NOMO-1 treated with dmso at 0.1 percent for 144 hours (cell line): ENCODE results near the gene NOTUM.
"Not testable (repeated sequence)": the region's sequence is repeated elsewhere in the genome, so short reads cannot be mapped to it uniquely, and the experiment has no call there.

Experiments
- DNase-seq: peaks from one replicate; lab custom pipeline; 2025; ENCODE audit not compliant: unreplicated experiment; lab: John Stamatoyannopoulos, UW

NOTUM gene

DNA sequence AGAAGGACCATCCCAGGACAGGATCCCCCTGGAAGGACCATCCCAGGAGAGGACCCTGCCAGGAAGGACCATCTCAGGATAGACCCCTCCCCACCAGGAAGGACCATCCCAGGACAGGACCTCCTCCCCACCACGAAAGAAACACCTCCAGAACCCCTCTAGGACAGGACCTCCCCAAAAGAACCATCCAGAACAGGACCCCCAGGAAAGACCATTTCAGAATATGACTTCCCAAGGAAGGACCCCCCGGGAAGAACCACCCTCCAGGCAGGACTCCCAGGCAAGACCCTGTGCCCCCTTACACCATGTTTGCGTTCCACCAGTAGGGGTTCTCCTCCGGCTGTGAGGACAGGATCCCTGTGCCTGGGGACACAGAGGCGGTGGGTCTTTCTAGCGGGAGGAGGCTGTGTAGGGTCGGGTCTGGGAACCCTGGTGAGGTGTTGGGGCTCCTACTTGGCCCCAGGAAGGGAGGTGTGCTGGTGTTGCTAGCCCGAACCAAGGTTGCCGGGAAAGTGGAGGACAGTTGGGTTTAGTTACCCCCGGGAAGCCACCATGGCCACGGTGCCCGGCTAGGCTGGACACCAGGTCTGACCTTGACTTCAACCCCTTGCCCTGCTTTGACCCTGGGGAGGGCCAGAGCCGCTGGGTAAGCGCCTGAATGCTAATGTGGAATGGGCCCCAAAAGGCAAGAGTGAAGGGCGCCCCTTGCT, 2.2 kb downstream of the NOTUM start:
- DNase-seq, result no peak

DNA sequence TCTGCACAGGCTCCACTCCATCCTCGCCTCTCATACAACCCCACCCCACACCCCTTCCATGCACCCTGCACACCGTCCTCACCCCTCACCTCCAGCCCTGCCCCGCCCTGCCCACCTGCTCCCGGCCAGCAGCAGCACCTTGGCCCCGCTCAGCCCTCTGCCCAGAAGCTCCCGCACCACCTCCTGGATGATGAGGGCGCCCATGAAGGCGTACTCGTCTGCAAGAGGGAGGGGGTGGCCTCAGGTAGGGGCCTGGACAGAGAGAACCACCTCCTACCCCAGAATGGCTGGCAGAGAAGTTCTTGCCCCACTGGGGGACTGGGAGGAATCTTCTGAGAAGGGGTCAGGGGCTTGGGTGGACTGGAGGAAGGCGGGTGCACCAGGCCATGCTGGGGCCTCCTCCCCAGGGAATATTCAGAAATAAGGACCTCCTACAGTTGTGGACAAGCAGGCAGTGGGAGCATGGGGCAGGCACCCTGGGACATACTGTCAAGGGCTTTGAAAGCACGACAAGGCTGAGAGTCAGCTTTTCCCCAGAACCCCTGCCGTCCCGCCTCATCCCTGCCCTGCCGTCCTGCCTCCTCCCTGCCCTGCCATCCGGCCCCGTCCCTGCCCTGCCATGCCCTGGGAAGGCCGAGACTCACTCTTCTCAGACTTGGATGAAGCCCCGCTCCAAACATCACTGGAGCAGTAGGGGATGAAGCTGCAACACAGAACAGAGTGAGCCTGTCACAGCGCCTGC, 3.1 kb downstream of the NOTUM start:
- no peak for DNase-seq

DNA sequence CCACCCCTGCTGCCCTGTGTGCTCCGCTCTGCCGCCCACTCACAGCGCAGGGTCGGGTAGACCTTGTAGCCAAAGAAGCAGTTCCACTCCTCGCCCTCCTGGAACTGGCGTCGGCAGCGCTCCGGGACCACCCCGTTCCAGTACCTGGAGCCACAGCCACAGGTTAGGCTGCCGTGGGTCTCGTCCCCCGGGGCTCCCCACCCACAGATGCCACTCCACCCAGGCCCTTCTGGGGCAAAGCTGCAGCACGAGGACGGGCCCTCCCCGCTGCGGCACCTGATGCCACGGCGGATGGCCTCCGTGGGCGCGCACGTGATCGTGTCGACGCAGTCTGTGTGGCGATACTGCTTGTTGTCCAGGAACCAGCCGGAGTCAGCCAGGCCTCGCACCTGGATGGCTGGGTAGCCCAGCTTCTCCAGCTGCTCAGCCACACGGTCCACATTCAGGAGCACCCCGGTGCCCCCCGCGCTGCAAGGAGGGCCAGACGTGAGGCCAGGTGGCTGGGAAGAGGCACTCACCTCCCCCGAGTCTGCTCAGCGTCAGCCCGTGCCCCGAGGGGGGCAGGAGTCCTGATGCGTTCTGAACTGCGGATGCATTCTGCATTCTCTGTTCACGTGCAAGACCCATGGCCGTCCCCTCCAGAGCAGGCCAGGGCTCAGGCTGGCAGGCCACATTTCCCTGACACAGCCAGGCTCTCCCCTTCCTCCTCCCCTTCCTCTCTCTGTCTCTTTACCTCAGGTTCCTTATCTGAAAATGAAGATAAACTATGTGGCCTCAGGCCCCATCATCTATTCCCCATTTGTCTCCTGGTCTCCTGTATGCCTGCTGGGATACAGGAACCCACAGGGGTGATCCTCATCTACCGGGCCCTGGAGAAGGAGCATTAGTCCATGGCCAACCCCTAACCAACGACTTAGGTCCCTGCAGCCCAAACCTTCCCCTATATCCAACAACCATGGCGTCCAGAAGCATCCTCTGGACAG, 4.1 kb downstream of the NOTUM start:
- DNase-seq, result no peak

DNA sequence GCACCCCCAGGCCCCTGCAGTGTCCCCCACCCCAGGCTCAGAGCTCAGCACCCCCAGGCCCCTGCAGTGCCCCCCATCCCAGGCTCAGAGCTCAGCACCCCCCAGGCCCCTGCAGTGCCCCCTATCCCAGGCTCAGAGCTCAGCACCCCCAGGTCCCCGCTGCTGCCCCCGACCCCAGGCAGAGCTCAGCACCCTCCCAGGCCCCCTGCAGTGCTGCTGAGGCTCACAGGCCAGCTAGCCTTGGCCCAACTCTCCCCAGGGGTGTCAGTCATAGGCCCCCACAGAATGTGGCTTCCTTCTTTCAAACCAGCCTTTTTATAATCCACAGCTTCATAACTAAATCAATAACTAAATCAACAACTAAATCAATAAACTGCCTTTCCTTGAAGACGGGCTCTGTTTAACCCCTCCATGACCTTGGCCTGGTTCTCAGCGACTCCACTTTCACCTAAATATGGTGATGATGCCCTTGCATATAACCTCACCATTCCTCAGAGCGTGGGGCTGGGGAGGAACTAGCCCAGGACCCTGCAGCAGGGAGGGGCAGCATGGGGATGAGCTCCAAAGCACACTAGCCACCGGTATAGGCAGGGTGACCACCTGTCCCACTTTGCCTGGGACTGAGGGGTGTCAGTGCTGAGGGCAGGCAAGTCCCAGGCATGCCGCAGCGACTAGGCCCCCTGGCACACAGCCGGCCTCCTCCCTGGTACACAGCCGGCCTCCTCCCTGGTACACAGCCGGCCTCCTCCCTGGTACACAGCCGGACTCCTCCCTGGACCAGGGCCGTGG, 5.0 kb downstream of the NOTUM start:
- no peak for DNase-seq

DNA sequence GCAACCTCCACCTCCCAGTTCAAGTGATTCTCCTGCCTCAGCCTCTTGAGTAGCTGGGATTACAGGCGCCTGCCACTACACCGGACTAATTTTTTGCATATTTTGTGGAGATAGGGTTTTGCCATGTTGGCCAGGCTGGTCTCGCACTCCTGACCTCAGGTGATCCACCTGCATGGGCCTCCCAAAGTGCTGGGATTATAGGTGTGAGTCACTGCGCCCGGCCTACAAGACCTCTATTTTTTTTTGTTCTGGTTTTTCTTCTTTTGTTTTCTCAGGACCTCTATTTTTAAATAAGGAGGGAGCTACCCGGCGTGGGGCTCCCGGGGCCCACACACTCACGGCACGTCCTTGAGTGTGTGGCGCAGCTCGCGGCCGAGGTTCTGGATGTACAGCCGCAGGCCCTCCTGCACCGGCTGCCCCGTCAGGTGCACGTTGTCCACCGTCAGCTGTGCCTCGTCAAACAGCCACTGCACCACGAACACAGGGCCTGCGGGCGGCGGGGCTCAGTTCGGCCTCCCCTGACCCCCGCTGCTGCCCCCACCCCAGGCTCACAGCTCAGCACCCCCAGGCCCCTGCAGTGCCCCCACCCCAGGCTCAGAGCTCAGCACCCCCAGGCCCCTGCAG, 5.8 kb downstream of the NOTUM start:
- no peak for DNase-seq

DNA sequence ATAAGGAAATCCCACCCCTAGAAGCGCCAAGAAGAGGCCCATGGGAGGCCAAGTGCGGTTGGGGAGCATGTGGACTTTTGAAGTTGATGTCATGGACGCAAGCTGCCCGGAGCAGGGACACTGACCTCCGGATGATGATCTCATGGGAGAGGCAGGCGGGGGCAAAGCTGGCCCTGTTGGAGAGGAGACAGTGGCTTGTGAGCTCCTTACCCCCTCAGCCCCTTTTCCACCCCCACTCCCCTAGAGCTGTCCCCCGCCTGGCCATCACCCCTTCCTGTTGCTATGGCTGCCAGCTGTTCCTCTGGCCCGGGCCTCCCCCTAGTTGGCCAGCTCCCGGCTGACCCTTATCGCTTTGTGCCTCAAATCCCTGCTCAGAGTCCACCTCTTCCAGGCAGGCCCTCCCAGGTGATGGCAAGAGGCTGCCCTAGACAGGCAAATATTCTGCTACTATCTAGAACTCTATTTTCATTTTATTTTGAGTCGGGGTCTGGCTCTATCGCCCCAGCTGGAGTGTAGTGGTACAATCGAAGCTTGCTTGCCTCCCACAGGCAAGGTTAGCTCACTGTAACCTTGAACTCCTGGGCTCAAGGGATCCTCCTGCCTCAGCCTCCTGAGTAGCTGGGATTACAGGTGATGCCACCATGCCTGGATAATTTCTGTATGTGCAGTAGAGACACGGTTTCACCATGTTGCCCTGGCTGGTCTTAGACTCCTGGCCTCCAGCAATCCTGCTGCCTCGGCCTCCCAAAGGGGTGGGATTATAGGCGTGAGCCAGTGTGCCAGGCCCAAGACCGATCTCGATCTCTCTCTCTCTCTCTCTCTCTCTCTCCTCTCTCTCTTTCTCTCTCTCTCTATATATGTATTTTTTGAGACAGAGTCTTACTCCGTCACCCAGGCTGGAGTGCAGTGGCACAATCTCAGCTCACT, 6.6 kb downstream of the NOTUM start:
- no peak for DNase-seq

DNA sequence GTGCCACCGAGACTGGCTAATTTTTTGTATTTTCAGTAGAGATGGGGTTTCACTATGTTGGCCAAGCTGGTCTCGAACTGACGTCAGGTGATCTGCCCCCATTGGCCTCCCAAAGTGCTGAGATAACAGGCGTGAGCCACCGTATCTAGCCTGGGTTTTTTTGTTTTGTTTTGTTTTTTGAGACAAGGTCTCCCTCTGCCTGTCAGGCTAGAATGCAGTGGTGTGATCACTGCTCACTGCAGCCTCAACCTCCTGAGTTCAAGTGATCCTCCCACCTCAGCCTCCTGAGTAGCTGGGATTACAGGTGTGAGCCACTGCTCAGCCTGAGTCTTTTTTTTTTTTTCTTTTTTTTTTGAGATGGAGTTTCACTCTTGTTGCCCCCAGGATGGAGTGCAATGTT, 7.5 kb downstream of the NOTUM start:
- DNase-seq, result not testable (repeated sequence)

DNA sequence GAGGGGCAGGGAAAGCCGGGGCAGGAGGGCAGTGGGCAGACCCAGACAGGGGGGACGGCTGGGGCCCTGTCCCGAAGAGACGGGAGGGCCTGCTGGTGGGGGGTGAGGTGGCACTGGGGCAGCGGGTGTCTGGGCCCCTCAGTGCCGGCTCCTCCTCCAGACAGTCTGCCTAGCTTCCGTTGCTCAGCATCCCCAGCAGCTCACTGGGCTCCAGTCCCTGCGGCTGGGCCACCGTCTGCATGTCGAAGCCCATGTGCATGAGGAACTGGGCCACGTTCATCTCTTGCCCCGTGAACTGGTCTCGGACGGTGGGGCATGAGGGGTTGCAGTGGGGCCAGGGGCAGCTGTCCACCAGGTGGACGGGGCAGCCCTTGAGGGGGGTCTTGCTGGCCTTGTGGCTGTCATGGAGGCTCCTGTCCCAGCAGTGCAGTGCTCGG, 8.2 kb downstream of the NOTUM start:
- DNase-seq, result no peak

DNA sequence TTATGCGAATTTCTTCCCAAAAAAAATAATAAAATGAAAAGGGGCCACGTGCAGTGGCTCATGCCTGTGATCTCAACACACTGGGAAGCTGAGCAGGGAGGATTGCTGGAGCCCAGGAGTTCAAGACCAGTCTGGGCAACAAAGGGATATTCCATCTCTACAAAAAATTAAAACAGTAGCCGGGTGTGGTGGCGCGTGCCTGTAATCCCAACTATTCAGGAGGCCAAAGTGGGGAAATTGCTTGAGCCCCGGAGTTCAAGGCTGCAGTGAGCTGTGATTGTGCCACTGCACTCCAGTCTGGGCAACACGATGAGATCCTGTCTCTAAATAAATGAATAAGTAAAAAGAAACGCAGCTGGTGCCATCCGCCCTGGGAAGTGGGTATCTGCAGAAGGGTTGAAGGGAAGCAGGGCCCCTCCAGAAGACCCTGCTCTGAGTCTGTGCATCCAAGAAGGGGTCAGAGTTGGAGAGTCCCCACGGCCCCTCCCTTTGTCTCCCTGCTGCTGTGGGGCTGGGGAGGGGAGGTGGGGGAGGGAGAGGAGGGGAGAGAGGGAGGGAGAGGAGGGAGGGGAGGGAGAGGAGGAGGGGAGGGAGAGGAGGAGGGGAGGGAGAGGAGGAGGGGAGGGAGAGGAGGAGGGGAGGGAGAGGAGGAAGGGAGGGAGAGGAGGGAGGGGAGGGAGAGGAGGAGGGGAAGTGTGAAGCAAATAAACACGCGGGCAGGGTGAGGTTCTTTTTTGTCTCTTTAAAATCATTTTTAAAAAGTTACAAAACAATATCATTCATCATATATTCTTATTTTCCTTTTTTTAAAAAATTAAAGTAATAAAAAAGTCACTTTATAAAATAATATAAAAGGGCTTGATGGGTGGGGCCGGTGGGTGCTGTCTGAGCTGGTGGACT, 9.0 kb downstream of the NOTUM start:
- no peak for DNase-seq

DNA sequence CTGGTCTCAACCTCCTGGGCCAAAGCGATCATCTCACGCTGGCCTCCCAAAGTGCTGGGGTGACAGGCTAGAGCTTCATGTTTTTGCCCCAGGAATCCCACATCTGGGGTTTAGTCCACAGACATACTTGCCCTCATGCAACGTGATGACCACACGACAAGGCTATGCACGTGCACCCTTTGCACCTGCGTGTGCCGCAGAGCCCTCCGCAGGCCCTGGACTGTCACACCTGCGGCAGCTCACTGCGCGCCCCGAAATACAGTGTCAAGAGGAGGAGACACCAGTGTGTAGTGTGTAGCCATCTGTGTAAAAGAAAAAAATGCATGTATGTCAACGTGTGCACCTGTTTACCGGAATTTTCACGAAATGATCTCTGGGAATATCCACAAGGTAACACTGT, 10.5 kb downstream of the NOTUM start:
- no peak for DNase-seq

DNA sequence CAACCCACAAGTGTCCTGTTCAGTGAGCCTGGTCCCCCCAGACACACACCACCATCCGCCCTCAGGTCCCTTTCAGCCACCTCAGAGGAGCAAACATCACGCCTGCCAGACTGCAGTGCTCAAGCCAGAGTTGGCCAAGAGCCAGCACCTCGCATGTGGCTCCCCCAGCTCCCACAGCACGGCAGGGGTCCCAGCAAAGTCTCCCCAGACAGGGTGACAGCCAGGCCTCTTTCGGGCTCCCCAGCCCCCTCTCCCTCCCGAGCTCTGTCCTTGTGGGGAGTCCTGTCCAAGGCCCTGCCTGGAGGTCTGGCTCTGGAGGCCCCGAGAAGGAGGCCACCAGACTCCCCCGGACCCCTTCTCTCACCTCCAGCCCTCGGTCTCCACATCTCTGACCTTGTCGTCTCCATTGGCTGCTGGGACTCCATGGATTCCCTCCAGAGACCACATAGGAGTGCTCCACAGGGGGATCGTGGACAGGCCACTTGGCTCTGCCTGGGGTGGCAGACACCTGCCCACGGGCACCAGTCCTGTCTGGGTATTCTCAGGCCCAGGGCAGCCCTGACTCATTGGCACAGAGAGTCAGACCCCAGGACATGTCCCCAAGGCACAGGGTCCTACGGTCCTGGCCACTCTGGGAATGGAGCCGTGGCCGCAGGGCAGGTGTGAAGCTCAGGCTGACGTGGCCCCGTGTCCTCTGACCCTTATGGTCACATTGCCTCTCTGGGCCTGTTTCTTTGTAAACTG, 12.2 kb downstream of the NOTUM start:
- DNase-seq, result no peak

DNA sequence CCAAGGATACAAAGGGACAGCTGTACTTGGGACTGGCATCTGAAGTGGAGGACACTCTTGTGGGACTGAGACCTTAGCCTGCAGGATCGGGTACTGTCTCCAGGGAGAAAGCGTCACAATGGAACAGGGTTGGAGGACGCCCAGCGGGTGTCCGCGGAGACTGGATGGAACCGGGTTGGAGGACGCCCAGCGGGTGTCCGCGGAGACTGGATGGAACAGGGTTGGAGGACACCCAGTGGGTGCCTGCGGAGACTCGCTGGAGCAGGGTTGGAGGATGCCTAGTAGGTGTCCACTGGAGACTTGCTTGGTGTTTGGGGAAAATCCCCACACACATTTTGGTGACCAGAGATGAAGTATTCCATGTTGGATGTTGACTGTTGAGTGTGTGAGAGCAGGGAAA, 13.8 kb downstream of the NOTUM start, which contains the start of gene MYADML2:
Gene MYADML2 (minus strand): TSS at position 45 of the 400 bp plus-strand sequence. CDS start 5,492 bp downstream, outside the sequence.
- no peak for DNase-seq

DNA sequence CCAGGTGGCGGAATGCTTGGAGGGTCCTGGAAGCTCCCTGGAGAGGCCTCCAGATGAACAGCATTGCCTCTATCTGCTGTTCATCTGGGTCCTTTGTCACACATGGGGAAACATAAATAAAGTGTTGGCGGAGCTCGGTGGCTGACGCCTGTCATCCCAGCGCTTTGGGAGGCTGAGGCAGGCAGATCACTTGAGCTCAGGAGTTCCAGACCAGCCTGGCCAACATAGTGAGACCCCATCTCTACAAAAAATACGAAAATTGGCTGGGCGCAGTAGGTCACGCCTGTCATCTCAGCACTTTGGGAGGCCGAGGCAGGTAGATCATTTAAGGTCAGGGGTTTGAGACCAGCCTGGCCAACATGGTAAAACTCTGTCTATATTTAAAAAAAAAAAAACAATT, 16.1 kb downstream of the NOTUM start:
- DNase-seq, result no peak

DNA sequence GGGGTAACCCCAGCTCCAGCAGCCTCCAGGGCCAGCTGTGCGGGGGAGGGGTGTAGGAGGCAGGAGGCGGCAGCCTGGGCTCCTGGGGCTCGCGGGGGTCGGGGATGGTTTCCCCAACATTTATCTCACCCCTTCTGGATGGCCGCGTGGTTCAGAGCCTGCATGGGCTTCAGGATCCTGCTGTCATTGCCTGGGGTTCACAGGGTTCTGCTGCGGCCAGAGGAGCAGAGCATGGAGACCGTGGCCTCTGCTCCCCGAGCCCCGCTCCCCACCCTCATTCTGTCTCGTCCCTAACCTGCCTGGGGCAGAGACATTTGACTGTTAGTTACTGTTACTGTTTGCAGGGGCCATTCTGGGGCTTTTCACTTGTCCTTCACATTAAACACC, 18.8 kb downstream of the NOTUM start:
- DNase-seq, result no peak

DNA sequence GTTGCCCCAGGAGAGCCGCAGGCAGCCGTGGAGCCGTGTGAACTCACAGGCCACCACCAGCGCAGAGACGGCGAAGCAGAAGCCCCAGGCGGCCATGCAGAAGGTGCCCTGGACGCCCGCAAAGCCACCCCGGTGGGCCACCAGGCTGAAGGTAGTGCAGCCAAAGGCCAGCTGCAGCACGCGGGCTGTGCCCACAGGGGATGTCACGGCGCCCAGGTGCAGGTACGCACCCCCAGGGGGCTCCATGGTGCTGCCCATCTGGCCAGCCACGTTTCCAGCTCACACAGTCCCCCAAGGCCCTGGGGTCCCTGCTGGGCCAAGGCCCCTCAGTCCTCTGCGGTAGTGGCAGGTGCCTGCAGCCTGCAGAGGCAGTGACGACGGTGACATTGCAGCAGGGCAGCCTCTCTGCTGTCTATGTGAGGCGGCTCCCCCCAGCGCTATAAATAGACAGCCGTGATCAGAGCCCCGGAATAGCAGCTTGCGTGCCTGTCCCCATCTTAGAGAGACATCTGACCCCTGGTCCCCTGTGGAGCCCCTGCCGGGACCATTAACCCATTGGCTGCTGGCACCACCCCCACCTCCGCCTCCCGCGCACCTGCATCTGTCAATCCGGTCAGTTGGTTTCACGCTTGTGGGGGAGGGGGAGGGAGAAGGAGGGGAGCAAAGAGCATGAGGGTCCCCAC, 19.4 kb downstream of the NOTUM start:
- no peak for DNase-seq

DNA sequence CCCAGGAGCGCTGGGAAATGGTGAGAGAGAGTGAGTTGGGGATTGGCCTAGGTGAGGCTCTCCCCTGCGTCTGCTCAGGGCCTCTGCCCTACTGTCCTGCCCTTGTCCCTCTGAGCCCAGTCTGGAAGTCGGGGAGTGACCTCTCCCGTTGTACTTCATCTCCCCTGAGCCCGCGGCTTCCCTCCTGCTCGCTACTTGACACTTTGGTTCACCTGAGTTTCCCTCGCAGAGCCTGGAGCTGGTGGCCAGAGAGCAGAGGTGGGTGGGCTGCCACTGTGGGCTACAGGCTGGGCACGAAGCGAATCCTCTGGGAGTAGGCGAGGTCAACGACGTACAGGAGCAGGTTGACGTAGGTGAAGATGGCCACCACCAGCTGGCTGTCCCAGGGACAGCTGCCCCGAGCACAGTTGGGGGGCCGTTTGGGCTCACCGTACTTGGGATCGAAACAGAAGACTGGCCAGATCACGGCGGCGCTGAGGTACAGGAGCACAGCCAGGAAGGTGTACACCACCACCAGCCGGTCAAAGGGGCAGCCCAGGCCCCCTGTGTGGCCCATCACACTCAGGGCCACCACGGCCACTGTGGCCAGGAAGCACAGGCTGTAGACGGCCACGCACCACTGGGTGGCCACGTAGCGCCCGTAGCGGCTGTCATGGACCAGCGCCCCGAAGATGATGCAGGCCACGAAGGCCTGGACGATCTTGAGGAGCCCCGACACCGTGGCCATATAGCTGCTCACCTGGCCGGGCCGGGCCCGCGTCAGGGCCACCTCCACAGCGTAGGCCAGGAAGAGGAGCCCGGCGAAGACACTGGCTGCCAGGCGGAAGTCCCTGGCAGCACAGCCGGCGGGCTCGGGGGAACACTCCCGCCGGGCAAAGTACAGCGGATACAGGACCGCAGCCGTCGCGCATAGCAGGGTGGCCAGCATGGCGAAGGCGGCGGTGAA, 20.2 kb downstream of the NOTUM start:
- DNase-seq, result no peak
